ENCODE measurements around the gene SMIM17. TPM values are rescaled to one million over a fixed set of nuclear protein-coding genes. Genes with fewer than 3 reads are reported as not detected.

Gene SMIM17
- total and polyA plus RNA-seq, 2 experiments from 2014 or later, result 0.63 TPM; not detected in 1

DNA sequence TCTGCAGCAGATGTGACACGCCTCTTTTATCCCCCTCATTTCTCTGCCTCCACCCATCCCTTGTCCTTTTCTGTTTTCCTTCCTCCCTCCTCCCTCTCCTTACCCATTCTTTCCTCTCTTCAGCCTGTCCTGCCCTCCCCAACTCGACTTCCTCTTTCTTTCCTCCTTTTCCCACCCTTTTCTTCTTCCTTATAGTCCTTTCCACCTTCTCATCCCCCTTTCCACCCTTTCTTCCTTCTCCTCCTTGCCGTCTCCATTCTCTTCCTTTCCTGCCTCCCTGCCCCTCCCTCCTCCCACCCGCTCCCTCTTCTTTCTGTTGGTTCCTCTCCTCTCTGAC lies 48.5 kb upstream of the SMIM17 start (continued):
- TF ChIP-seq, protein P1, sequence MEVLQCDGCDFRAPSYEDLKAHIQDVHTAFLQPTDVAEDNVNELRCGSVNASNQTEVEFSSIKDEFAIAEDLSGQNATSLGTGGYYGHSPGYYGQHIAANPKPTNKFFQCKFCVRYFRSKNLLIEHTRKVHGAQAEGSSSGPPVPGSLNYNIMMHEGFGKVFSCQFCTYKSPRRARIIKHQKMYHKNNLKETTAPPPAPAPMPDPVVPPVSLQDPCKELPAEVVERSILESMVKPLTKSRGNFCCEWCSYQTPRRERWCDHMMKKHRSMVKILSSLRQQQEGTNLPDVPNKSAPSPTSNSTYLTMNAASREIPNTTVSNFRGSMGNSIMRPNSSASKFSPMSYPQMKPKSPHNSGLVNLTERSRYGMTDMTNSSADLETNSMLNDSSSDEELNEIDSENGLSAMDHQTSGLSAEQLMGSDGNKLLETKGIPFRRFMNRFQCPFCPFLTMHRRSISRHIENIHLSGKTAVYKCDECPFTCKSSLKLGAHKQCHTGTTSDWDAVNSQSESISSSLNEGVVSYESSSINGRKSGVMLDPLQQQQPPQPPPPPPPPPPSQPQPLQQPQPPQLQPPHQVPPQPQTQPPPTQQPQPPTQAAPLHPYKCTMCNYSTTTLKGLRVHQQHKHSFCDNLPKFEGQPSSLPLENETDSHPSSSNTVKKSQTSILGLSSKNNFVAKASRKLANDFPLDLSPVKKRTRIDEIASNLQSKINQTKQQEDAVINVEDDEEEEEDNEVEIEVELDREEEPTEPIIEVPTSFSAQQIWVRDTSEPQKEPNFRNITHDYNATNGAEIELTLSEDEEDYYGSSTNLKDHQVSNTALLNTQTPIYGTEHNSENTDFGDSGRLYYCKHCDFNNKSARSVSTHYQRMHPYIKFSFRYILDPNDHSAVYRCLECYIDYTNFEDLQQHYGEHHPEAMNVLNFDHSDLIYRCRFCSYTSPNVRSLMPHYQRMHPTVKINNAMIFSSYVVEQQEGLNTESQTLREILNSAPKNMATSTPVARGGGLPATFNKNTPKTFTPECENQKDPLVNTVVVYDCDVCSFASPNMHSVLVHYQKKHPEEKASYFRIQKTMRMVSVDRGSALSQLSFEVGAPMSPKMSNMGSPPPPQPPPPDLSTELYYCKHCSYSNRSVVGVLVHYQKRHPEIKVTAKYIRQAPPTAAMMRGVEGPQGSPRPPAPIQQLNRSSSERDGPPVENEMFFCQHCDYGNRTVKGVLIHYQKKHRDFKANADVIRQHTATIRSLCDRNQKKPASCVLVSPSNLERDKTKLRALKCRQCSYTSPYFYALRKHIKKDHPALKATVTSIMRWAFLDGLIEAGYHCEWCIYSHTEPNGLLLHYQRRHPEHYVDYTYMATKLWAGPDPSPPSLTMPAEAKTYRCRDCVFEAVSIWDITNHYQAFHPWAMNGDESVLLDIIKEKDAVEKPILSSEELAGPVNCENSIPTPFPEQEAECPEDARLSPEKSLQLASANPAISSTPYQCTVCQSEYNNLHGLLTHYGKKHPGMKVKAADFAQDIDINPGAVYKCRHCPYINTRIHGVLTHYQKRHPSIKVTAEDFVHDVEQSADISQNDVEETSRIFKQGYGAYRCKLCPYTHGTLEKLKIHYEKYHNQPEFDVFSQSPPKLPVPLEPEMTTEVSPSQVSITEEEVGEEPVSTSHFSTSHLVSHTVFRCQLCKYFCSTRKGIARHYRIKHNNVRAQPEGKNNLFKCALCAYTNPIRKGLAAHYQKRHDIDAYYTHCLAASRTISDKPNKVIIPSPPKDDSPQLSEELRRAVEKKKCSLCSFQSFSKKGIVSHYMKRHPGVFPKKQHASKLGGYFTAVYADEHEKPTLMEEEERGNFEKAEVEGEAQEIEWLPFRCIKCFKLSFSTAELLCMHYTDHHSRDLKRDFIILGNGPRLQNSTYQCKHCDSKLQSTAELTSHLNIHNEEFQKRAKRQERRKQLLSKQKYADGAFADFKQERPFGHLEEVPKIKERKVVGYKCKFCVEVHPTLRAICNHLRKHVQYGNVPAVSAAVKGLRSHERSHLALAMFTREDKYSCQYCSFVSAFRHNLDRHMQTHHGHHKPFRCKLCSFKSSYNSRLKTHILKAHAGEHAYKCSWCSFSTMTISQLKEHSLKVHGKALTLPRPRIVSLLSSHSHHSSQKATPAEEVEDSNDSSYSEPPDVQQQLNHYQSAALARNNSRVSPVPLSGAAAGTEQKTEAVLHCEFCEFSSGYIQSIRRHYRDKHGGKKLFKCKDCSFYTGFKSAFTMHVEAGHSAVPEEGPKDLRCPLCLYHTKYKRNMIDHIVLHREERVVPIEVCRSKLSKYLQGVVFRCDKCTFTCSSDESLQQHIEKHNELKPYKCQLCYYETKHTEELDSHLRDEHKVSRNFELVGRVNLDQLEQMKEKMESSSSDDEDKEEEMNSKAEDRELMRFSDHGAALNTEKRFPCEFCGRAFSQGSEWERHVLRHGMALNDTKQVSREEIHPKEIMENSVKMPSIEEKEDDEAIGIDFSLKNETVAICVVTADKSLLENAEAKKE (CRISPR knock-in tag; IDR thresholded peaks at IDR 0.05), result no peak
- TF ChIP-seq CREB1 (CRISPR knock-in tag; IDR thresholded peaks at IDR 0.05; ENCODE audit: low read depth), result no peak
- no peak for TF ChIP-seq STAT1 (IDR thresholded peaks at IDR 0.05; ENCODE audit: unreplicated experiment)
- TF ChIP-seq, protein P2, sequence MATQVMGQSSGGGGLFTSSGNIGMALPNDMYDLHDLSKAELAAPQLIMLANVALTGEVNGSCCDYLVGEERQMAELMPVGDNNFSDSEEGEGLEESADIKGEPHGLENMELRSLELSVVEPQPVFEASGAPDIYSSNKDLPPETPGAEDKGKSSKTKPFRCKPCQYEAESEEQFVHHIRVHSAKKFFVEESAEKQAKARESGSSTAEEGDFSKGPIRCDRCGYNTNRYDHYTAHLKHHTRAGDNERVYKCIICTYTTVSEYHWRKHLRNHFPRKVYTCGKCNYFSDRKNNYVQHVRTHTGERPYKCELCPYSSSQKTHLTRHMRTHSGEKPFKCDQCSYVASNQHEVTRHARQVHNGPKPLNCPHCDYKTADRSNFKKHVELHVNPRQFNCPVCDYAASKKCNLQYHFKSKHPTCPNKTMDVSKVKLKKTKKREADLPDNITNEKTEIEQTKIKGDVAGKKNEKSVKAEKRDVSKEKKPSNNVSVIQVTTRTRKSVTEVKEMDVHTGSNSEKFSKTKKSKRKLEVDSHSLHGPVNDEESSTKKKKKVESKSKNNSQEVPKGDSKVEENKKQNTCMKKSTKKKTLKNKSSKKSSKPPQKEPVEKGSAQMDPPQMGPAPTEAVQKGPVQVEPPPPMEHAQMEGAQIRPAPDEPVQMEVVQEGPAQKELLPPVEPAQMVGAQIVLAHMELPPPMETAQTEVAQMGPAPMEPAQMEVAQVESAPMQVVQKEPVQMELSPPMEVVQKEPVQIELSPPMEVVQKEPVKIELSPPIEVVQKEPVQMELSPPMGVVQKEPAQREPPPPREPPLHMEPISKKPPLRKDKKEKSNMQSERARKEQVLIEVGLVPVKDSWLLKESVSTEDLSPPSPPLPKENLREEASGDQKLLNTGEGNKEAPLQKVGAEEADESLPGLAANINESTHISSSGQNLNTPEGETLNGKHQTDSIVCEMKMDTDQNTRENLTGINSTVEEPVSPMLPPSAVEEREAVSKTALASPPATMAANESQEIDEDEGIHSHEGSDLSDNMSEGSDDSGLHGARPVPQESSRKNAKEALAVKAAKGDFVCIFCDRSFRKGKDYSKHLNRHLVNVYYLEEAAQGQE (IDR thresholded peaks at IDR 0.05; ENCODE audit: unreplicated experiment), result no peak

DNA sequence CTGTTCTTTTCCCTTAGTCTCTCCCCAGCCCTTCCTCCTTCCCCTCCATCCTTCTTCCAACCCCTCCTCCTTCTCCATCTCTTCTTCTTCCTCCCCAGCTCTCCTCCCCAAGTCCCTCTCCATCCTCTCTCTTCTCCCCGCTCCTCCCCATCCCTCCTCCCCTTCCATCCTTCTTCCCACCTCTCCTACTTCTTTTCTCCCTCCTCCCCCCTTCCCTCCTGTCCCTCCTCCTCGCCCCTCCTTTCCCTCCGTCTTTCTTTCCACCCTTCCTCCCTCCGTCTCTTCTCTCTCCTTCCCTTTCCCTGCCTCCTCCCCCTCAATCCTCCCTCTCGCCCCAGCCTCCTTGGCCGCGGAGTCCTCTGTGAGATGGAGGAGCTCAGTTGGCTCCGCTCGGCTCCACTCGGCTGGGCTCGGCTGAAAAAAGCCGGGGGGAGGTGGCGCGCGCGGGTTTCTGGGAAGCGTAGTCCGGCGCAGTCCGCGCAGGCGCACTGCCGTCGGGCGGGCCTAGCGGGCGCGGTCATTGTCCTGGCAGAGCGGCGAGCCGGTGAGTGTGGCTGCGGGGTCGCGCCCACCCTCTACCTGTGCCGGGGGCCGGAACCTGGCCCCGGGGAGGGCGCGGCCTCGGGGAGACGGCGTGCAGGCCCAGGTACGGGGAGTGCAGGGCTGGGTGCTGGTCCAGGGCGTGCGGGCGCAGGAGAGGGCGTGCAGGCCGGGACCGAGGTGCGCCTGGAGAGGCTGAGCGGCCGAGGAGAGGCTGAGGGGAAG lies 48.0 kb upstream of the SMIM17 start, which contains the start of gene ZNF71:
TSS of gene ZNF71 (plus strand) at position 520 of the 765 bp plus-strand sequence. CDS start 6,257 bp downstream, outside the sequence.
- Mint-ChIP-seq H3K36me3 (ENCODE audit: low read depth) (peaks cover 27% of the 10 kb centered on the region), H3K27me3 (ENCODE audit: insufficient read depth, low read depth, poor library complexity) (peaks cover 8% of the 10 kb centered on the region), H3K9me3 (peaks cover 42% of the 10 kb centered on the region), H3K4me3 (peak within 1 kb of the TSS; percentile 93), H3K4me1 (peaks cover 12% of the 10 kb centered on the region), H3K27ac (peak within 1 kb of the TSS; percentile 78)
- DNase-seq (ENCODE audit: low spot score) (peak; percentile 95), ATAC-seq (peak; percentile 97)
- Histone ChIP-seq H2AFZ (peak within 1 kb of the TSS; percentile 98), H3K4me1 (ENCODE audit: insufficient read depth) (0 out of 2 replicates have a peak, but pooled peaks cover 3% of the 10 kb centered on the region), H3K36me3 (ENCODE audit: insufficient read depth) (no peaks in the 10 kb centered on the region), H3K27me3 (ENCODE audit: insufficient read depth) (no peaks in the 10 kb centered on the region), H3K27ac (ENCODE audit: low read depth) (no peak within 1 kb of the TSS), H3K4me2 (peak within 1 kb of the TSS; percentile 85), H3K79me2 (replicated peaks; ENCODE audit: insufficient read depth) (peaks cover 33% of the 10 kb centered on the region), H3F3A (replicated peaks; ENCODE audit: low read depth) (no peaks in the 10 kb centered on the region), H3K9me2 (ENCODE audit: insufficient read depth) (no peaks in the 10 kb centered on the region), H4K20me1 (replicated peaks; ENCODE audit: insufficient read depth) (no peaks in the 10 kb centered on the region), H3K4me3 (peak within 1 kb of the TSS; percentile 92)
- TF ChIP-seq, protein P3, sequence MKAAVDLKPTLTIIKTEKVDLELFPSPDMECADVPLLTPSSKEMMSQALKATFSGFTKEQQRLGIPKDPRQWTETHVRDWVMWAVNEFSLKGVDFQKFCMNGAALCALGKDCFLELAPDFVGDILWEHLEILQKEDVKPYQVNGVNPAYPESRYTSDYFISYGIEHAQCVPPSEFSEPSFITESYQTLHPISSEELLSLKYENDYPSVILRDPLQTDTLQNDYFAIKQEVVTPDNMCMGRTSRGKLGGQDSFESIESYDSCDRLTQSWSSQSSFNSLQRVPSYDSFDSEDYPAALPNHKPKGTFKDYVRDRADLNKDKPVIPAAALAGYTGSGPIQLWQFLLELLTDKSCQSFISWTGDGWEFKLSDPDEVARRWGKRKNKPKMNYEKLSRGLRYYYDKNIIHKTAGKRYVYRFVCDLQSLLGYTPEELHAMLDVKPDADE (IDR thresholded peaks at IDR 0.05), result peak; percentile 56; the same call in 1 of the 2 replicates
- TF ChIP-seq CREB1 (CRISPR knock-in tag; IDR thresholded peaks at IDR 0.05; ENCODE audit: low read depth), result no peak
- TF ChIP-seq POLR2AphosphoS5 (IDR thresholded peaks at IDR 0.05; ENCODE audit: low read depth), result peak; percentile 76
- peak; percentile 9 for TF ChIP-seq STAT1 (IDR thresholded peaks at IDR 0.05; ENCODE audit: unreplicated experiment)

All from GM23338 (cell line).